GM12865 (cell line): ENCODE measurements around the gene ACAP1.

Source experiments
- DNase-seq: peaks from one replicate; pipeline ENCODE4 v3.0.0; 2010; ENCODE audit warnings: low read depth
- H3K4me3 ChIP-seq: 2 replicates; pipeline ENCODE4 v1.5.1; 2011; ENCODE audit warnings: mild to moderate bottlenecking, low read depth, low read length, control low read depth
- TF ChIP-seq, protein P1 (sequence below): IDR thresholded peaks from 2 replicates; pipeline ENCODE4 v1.5.1; 2011; ENCODE audit warnings: low read length, control low read depth, low read depth, inconsistent platforms; ENCODE audit not compliant: insufficient read depth; ENCODE audit errors: missing control alignments

ACAP1 gene

DNA sequence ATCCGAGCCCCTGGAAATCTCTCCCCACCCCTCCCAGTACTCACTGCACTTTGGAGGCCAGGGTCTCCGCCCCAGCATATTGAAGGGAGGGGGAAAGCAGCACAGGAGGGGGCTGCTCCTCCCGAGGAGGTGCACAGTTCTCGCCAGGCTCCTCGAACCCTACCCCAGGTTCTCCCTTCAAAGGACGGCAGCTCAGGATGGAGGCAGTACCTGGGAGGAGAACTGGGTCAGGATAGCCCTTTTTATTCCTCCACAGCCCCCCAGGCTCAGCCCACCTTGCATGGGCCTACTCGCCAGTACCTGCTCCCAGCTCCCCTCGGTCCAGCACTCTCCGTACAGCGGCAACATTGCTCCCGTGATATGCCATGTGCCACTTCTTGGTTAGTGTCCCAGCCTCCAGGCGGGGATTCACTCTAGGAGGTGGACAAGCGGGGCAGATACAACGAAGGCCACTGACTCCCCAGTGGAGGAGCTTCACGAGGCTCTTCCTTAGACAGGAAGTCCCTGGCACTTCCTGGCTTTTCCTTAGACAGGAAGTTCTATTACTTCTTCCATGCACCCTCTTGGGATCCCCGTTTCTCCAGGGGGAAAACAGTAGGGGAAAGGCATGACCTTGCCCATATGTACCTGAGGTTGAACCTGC, 19.0 kb upstream of the ACAP1 start:
- TF ChIP-seq, protein P1, sequence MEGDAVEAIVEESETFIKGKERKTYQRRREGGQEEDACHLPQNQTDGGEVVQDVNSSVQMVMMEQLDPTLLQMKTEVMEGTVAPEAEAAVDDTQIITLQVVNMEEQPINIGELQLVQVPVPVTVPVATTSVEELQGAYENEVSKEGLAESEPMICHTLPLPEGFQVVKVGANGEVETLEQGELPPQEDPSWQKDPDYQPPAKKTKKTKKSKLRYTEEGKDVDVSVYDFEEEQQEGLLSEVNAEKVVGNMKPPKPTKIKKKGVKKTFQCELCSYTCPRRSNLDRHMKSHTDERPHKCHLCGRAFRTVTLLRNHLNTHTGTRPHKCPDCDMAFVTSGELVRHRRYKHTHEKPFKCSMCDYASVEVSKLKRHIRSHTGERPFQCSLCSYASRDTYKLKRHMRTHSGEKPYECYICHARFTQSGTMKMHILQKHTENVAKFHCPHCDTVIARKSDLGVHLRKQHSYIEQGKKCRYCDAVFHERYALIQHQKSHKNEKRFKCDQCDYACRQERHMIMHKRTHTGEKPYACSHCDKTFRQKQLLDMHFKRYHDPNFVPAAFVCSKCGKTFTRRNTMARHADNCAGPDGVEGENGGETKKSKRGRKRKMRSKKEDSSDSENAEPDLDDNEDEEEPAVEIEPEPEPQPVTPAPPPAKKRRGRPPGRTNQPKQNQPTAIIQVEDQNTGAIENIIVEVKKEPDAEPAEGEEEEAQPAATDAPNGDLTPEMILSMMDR, result no peak
- no peak overlapping the region for H3K4me3 ChIP-seq
- no peak for DNase-seq

DNA sequence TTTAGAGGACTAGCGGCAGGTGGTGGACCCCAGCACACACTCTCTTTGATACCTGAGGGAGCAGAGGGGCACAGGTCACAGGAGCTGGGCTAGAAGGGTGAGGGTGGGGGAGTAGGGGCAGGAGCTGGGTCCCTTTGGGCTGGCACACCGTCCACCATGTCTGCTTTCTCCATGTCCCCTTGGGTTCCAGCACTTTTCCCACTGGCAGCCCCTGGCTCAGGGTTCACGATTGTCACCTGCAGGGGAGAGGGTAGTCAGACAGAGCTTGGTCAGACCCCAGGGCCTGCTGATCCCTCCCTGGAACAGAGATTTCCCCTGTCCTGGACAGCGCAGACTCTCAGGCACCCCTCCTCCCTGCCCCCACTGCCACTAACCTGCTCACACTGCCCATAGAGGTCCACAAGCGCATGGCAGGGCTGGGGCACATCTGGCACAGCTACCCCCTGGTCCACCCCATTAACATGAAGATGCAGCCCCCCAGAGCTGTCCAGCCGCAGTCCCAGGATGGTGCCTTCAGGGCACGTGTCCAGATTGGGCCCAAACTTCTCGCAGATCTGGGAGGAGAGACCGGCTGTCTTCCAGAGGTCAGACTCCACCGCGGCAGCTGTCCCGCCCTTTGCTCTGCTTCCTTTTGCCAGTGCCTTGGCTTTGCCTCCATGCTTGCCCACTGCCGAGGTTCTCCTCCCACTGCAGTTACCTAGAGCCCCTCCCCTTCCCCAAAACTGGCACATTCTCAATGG, 18.0 kb upstream of the ACAP1 start:
- TF ChIP-seq, protein P1, result no peak
- DNase-seq, result no peak
- no peak overlapping the region for H3K4me3 ChIP-seq

DNA sequence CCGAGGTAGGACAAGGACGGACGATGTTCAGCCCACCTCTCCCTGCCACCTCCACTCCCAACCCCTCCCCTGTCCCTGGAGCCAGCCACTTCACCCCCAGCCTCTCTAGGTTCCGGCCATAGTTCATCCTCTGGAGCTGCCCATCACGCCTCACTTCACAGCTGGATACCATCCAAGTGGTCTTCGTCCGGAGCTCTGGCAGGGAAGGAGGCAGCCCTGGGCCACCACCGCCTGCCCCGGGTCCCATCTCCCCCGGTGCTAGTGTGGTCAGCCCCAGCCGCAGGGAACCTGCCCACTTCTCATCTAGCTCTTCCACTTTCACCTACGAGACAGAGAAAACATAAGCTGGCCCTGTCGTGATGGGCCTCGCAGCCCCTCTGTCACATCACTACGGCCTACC, 14.9 kb upstream of the ACAP1 start:
- no peak for DNase-seq
- H3K4me3 ChIP-seq, result no peak overlapping the region
- TF ChIP-seq, protein P1, result no peak

DNA sequence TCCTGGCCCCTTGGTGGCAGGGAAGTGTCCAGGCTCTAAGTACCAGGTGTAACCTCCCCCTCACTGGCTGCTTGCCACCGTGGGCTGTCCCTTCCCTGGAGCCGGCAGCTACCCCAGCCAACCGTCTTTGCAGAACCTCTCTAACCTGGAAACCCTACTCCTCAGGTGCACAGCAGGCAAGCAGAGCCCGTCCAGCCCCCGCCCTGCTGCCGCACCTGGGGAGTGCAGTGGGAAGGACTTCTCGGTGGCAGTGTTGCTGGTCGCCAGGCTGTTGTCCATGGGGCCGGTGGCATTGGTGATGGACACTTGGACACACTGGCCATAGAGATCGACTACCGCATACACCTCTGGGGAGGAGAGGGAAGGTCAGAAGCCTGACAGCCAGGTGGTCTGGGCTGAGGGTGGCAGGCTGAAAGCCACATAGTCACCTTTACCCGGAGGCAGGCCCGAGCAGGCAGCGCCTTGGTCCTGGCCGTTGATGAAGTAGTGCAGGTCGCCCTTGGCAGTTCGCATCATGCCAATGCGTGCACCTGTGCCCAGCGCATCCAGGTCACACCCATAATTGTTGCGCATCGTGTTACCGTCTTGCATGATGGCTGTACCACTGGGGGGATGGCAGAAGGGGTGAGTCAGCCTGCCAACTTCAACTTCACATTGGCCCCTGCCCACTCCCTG, 13.7 kb upstream of the ACAP1 start:
- TF ChIP-seq, protein P1, result no peak
- no peak for DNase-seq
- no peak overlapping the region for H3K4me3 ChIP-seq

DNA sequence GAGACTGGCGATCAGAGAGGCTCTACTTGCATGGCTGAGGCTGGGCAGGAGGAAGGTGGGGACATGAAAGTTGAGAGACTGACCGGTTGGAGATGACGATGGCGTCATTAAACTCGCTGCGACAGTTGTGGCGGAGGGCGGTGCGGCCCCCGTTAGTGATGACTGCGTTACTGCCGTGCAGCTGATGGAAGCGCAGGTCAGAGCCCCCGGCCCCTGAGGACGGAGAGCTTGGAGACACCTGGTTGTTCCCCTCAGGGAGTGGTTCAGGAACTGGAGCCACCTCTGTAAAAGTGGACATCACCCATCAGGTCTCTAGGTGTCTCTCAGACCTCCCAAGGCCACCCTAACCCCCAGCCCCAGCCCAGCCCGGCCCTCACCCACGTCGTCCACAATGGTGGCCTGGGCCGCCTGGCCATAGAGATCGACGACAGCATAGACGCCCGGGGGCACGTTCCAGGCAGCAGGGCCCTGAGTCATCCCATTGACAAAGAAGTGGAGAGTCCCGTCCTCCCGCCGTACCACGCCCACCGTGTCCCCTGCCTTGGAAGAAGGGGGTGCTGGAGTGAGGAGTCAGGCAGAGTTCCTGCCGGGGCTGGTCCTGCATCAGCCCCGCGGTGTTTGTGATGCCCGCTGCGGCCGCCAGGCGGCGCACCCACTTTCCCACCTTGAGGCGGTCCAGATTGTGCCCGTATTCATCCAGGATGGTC, 12.4 kb upstream of the ACAP1 start:
- TF ChIP-seq, protein P1, result peak; percentile 97
- DNase-seq, result peak; percentile 57
- H3K4me3 ChIP-seq, result no peak overlapping the region

DNA sequence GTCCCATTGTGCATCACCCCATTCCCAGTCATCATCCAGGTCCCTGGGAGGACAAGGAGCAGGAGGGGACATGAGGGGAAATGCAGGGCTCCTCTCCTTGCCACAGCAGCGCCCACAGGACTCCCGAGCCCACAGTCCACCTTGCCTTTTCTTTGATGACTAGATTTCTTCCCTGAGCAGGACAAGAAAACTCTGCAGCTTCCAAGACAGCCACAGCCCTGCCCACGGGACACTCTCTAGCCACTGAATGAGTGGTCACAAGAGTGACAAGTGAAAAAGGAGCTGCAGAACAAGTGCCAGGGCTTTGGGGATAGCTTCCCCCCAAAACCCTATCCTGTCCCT, 11.9 kb upstream of the ACAP1 start:
- H3K4me3 ChIP-seq, result no peak overlapping the region
- TF ChIP-seq, protein P1, result no peak
- no peak for DNase-seq
